ENCODE measurements around the gene HIF3A.

The HIF3A gene

GRCh38 chr19:46390866-46391265, 94.0 kb downstream of the HIF3A start:
- H3K9me3 ChIP-seq (ENCODE audit: low read length), result no peaks in the 10 kb centered on the region
- no peak overlapping the region for H3K9ac ChIP-seq (ENCODE audit: low read length)
- no peak overlapping the region for H3K4me3 ChIP-seq (ENCODE audit: low read depth in 1 of 2, low read length in 2 of 2)
- H3K4me1 ChIP-seq (ENCODE audit: insufficient read depth, low read length), result no peaks in the 10 kb centered on the region
- H3K27me3 ChIP-seq (ENCODE audit: control insufficient read depth in 1 of 2, insufficient read depth in 2 of 2, low read length in 2 of 2), result no peaks in the 10 kb centered on the region
- H3K27ac ChIP-seq (ENCODE audit: low read depth, low read length), result no peak overlapping the region
- peaks cover 43% of the 10 kb centered on the region for H3K36me3 ChIP-seq (ENCODE audit: insufficient read depth, low read length)

DNA sequence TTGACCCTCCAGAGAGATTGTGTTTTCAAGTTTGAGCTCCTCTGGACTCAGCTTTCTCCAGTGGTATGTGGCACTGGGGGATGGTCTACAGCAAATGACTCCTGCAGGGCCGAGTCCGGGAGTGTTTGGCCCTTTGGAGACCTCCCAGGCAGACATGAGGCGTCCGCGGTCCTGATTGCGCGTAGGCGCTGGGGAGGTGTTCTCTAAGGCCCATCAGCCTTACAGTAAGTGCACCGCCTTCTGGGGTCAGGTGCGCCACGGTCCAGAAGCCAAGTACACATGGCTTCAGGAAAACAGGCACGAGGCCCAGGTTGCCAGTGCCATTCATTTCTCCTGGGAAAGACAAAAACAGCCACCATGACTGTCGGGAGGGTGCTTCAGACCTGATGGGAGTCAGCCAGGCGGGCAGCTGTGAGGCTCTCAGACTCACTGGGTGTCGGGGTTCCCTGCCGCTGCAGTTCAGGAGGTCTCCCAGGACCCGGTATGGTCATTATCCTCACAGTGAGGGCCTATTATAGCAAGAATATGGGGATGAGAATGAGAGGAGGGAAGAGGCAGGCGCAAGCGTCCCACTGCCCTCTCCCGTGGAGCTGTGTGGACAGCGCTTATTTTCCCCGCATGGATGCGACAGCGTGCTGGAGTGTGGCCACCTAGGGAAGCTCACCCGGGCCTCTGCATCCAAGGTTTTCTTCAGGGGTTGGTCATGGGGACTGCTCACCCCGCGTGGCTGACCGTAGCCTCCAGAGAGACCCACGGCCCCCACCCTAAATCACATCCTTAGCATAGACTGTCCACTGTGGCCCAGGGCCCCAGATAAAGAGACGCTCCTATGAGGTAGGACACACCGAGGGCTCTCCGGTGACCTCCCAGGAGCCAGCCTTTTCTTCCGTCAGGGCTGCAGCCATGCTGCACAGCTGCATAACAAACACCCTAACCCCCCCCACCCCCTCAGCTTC, 94.7 kb downstream of the HIF3A start:
- H3K4me3 ChIP-seq (ENCODE audit: low read depth in 1 of 2, low read length in 2 of 2), result no peak overlapping the region
- no peak overlapping the region for H3K9ac ChIP-seq (ENCODE audit: low read length)
- H3K9me3 ChIP-seq (ENCODE audit: low read length), result no peaks in the 10 kb centered on the region
- no peaks in the 10 kb centered on the region for H3K4me1 ChIP-seq (ENCODE audit: insufficient read depth, low read length)
- H3K27ac ChIP-seq (ENCODE audit: low read depth, low read length), result no peak overlapping the region
- no peaks in the 10 kb centered on the region for H3K27me3 ChIP-seq (ENCODE audit: control insufficient read depth in 1 of 2, insufficient read depth in 2 of 2, low read length in 2 of 2)
- H3K36me3 ChIP-seq (ENCODE audit: insufficient read depth, low read length), result peaks cover 43% of the 10 kb centered on the region

GRCh38 chr19:46392252-46392801, 95.5 kb downstream of the HIF3A start:
- Histone ChIP-seq H3K9me3 (ENCODE audit: low read length) (no peaks in the 10 kb centered on the region), H3K4me3 (ENCODE audit: low read depth in 1 of 2, low read length in 2 of 2) (no peak overlapping the region), H3K36me3 (ENCODE audit: insufficient read depth, low read length) (peaks cover 41% of the 10 kb centered on the region), H3K4me1 (ENCODE audit: insufficient read depth, low read length) (no peaks in the 10 kb centered on the region), H3K27me3 (ENCODE audit: control insufficient read depth in 1 of 2, insufficient read depth in 2 of 2, low read length in 2 of 2) (no peaks in the 10 kb centered on the region), H3K9ac (ENCODE audit: low read length) (no peak overlapping the region), H3K27ac (ENCODE audit: low read depth, low read length) (no peak overlapping the region)

DNA sequence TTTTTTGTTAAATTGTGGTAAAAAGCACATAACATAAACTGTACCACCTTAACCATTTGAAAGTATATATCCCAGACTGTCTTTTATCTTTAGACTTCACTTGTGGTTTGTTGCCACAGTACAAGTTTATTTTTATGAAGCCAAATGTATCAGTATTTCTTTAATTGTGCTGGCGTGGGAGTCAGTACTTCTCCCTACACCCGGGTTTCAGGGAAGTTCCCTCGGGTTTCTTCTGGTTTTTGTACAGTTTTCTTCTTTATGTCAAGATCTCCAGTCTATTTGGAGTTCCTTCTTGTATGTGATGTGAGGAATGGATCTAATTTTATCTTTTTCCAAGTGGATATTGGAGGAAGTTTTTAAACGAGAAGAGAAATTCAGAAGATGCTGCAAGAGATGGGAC, 96.0 kb downstream of the HIF3A start:
- Histone ChIP-seq H3K9ac (ENCODE audit: low read length) (no peak overlapping the region), H3K9me3 (ENCODE audit: low read length) (no peaks in the 10 kb centered on the region), H3K4me1 (ENCODE audit: insufficient read depth, low read length) (no peaks in the 10 kb centered on the region), H3K27ac (ENCODE audit: low read depth, low read length) (no peak overlapping the region), H3K4me3 (ENCODE audit: low read depth in 1 of 2, low read length in 2 of 2) (no peak overlapping the region), H3K27me3 (ENCODE audit: control insufficient read depth in 1 of 2, insufficient read depth in 2 of 2, low read length in 2 of 2) (no peaks in the 10 kb centered on the region), H3K36me3 (ENCODE audit: insufficient read depth, low read length) (peaks cover 36% of the 10 kb centered on the region)
